Upper lobe of left lung (tissue), 6 donors: Measurements from ENCODE around the gene CLBA1. TPM values are rescaled to one million over a fixed set of nuclear protein-coding genes. Genes with fewer than 3 reads are reported as not detected.

ENCODE experiments used
- ATAC-seq, 2 donors: fragments of 200-7000 bp; cut with Tn5 transposase; one replicate each; pipeline ENCODE4 v1.9.1; 2022; ENCODE audit warnings: mild to moderate bottlenecking in 2 of 2, moderate library complexity in 2 of 2; ENCODE audit not compliant: low FRiP score in 2 of 2
- DNase-seq, 2 donors: peaks; one replicate each; pipeline ENCODE4 v3.0.0-alpha.2; 2019 to 2020
- H3K27ac ChIP-seq, 4 donors: fragments of 200-600 bp; sonication (generic); one replicate each; pipeline ENCODE4 v1.5.1; 2016 to 2019
- H3K27me3 ChIP-seq, 4 donors: fragments of 200-600 bp; sonication (generic); one replicate each; pipeline ENCODE4 v1.5.1; 2017 to 2019
- H3K36me3 ChIP-seq, 4 donors: fragments of 200-600 bp; sonication (generic); one replicate each; pipeline ENCODE4 v1.5.1; 2016 to 2019
- H3K4me1 ChIP-seq, 4 donors: fragments of 200-600 bp; sonication (generic); one replicate each; pipeline ENCODE4 v1.5.1; 2018 to 2019
- H3K4me3 ChIP-seq, 4 donors: fragments of 200-600 bp; sonication (generic); one replicate each; pipeline ENCODE4 v1.5.1; 2017 to 2019; ENCODE audit warnings: mild to moderate bottlenecking in 2 of 4, moderate library complexity in 1 of 4
- H3K9me3 ChIP-seq, 4 donors: fragments of 200-600 bp; sonication (generic); one replicate each; pipeline ENCODE4 v1.5.1; 2018 to 2019
- CTCF ChIP-seq, 6 experiments: fragments of 450-650 bp in 4 of 6; fragments of 200-600 bp in 2 of 6; sonication (generic) in 2 of 6; IDR thresholded peaks; one replicate each; pipeline ENCODE4 v1.5.1; 2016 to 2019; ENCODE audit warnings: antibody characterized with exemption in 6 of 6
- EP300 ChIP-seq, 4 donors: sonication (generic); formaldehyde crosslinking; IDR thresholded peaks; one replicate each; pipeline ENCODE4 v1.5.1; 2017; ENCODE audit warnings: antibody characterized with exemption in 4 of 4, control low read depth in 2 of 4
- POLR2A ChIP-seq, 4 donors: fragments of 450-650 bp; IDR thresholded peaks; one replicate each; pipeline ENCODE4 v1.5.1; 2016 to 2017; ENCODE audit warnings: antibody characterized with exemption in 4 of 4, mild to moderate bottlenecking in 2 of 4
- POLR2AphosphoS5 ChIP-seq, 2 donors: sonication (generic); formaldehyde crosslinking; IDR thresholded peaks; one replicate each; pipeline ENCODE4 v1.5.1; 2017; ENCODE audit warnings: antibody characterized with exemption in 2 of 2
- WGBS, 2 donors: methylation state at CpG; one replicate each; pipeline ENCODE4 v1.1.5; 2017 to 2018; 5-methylcytosine and 5-hydroxymethylcytosine counted together
- total RNA-seq, 6 donors: library from RNA; depleted of rRNA in 4 of 6; stranded (reverse); fragments of >200 nt in 4 of 6; gene quantifications; one replicate each; pipeline versions ENCODE4 v1.1.0 to v1.2.1, GENCODE V29; 2016 to 2021
- donor health status: DM: no; HTN: no; CAD: no; lungs with moderate emphysema.
- donor health status: DM: no; HTN: yes; CAD: no; lungs with severe emphysema.

The CLBA1 gene
- total RNA-seq, 6 donors from 2014 or later, result 11.1 to 44.0 (median 13.3) TPM

GRCh38 chr14:105005929-105006830 lies 20.6 kb downstream of the CLBA1 start:
- Histone ChIP-seq H3K27me3 (no peaks in the 10 kb centered on the region), H3K4me3 (no peak overlapping the region), H3K36me3 (peaks cover 0 to 36% (median 20%) of the 10 kb centered on the region in 4 donors), H3K4me1 (no peaks in the 10 kb centered on the region), H3K9me3 (no peaks in the 10 kb centered on the region), H3K27ac (no peak overlapping the region)
- WGBS, 2 donors, result 89 to 97% methylated on average over 7 to 21 of the region's 21 CpGs
- TF ChIP-seq POLR2AphosphoS5 (IDR thresholded peaks at IDR 0.05) (no peak), POLR2A (IDR thresholded peaks at IDR 0.05) (no peak), EP300 (IDR thresholded peaks at IDR 0.05) (no peak), CTCF (IDR thresholded peaks at IDR 0.05) (no peak)
- ATAC-seq (peak; percentile 8 to 12), DNase-seq (no peak)

- H3K4me3 ChIP-seq, result no peak overlapping the region
- DNase-seq, result no peak
- TF ChIP-seq POLR2A (IDR thresholded peaks at IDR 0.05) (no peak), EP300 (IDR thresholded peaks at IDR 0.05) (no peak), CTCF (IDR thresholded peaks at IDR 0.05) (no peak), POLR2AphosphoS5 (IDR thresholded peaks at IDR 0.05) (no peak)
- no peaks in the 10 kb centered on the region for H3K27me3 ChIP-seq
- H3K9me3 ChIP-seq, result no peaks in the 10 kb centered on the region
- 91 to 92% methylated on average over 12 to 20 of the region's 21 CpGs for WGBS, 2 donors
- no peak for ATAC-seq
- peaks cover 0 to 39% (median 25%) of the 10 kb centered on the region in 4 donors for H3K36me3 ChIP-seq
- H3K27ac ChIP-seq, result no peak overlapping the region
- no peaks in the 10 kb centered on the region for H3K4me1 ChIP-seq
These were observed 21.4 kb downstream of the CLBA1 start for GRCh38 chr14:105006831-105007592.

DNA sequence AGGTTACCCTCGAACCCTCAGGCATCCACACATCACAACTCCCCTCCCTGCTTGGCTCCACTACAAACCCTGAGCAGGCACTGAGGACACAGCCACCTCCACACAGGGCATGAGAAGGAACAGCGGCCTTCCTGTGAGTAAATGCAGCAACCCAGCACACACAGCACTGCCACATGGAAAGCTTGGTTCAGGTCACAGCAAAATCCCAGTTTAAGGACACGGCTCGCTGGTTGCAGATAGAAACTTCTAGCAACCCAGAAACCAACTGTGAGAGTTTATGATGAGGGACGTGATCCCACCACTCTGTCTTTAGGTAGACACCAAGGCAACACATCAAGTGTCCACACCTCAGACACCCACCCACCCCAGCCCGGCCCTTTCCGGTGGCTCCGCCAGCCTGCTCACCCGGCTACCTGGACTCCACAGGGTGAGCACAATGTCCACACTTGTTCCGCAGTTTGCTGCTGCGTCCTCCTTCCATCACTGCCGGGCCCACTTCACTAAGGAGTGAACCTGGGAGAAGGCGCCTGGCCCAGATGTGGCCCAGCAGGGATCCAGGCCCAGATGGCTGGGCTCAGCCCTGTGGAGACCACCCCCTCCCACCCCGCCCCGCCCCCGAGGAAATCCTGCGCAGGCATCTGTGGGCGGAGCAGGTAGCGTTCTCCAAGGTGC lies 22.1 kb downstream of the CLBA1 start:
- Histone ChIP-seq H3K36me3 (peaks cover 0 to 39% (median 25%) of the 10 kb centered on the region in 4 donors), H3K27me3 (no peaks in the 10 kb centered on the region), H3K9me3 (no peaks in the 10 kb centered on the region), H3K4me3 (no peak overlapping the region), H3K27ac (no peak overlapping the region), H3K4me1 (peaks cover 0 to under 1% (median under 1%) of the 10 kb centered on the region in 4 donors)
- WGBS, 2 donors, result 91 to 96% methylated on average over 7 to 19 of the region's 19 CpGs
- TF ChIP-seq CTCF (IDR thresholded peaks at IDR 0.05) (no peak), EP300 (IDR thresholded peaks at IDR 0.05) (no peak), POLR2A (IDR thresholded peaks at IDR 0.05) (no peak), POLR2AphosphoS5 (IDR thresholded peaks at IDR 0.05) (no peak)
- no peak for DNase-seq
- no peak for ATAC-seq

GRCh38 chr14:105010106-105010505 lies 24.5 kb downstream of the CLBA1 start:
- Histone ChIP-seq H3K27ac (no peak overlapping the region), H3K27me3 (no peaks in the 10 kb centered on the region), H3K9me3 (no peaks in the 10 kb centered on the region), H3K36me3 (peaks cover 0 to 39% (median 25%) of the 10 kb centered on the region in 4 donors), H3K4me1 (peaks cover 0 to 7% (median 3%) of the 10 kb centered on the region in 4 donors), H3K4me3 (no peak overlapping the region)
- ATAC-seq (no peak), DNase-seq (no peak)
- no peak for TF ChIP-seq CTCF (IDR thresholded peaks at IDR 0.05)
- no peak for TF ChIP-seq POLR2AphosphoS5 (IDR thresholded peaks at IDR 0.05)
- no peak for TF ChIP-seq EP300 (IDR thresholded peaks at IDR 0.05)
- no peak for TF ChIP-seq POLR2A (IDR thresholded peaks at IDR 0.05)
- 88 to 91% methylated on average over 4 of the region's 4 CpGs for WGBS, 2 donors
